ENCODE results near the gene SERPINA4. TPM values are rescaled to one million over a fixed set of nuclear protein-coding genes. Genes with fewer than 3 reads are reported as not detected.

SERPINA4 gene
- total and polyA plus RNA-seq, 2 of the 13 experiments (the other 11 are each of a cell fraction or from before 2014, with no cell fraction given) = 39.1 to 57.8 TPM

GRCh38 chr14:94581127-94581999, 20.1 kb downstream of the SERPINA4 start, which contains the start of gene SERPINA5 (continued):
- TF ChIP-seq BCLAF1 (IDR thresholded peaks at IDR 0.05) = no peak
- no peak for TF ChIP-seq ATM (IDR thresholded peaks at IDR 0.05; ENCODE audit: borderline replicate concordance)
- TF ChIP-seq ETS1 (CRISPR knock-in tag; IDR thresholded peaks at IDR 0.05) = no peak
- TF ChIP-seq ZNF343 (CRISPR knock-in tag; IDR thresholded peaks at IDR 0.05) = 0 out of 2 replicates have a peak, but pooled peaks have one; percentile 57
- peak; percentile 33 for TF ChIP-seq ZEB1 (IDR thresholded peaks at IDR 0.05; ENCODE audit: insufficient replicate concordance, low read depth)
- TF ChIP-seq MAZ (IDR thresholded peaks at IDR 0.05; ENCODE audit: borderline replicate concordance, low read depth, low read length) = peak; percentile 26; the same call in 1 of the 2 replicates
- TF ChIP-seq MAZ (CRISPR knock-in tag; IDR thresholded peaks at IDR 0.05; ENCODE audit: low read depth) = peak; percentile 60; the same call in 1 of the 2 replicates
- no peak for TF ChIP-seq ATF7-NPFF (CRISPR knock-in tag; IDR thresholded peaks at IDR 0.05; ENCODE audit: low read depth)
- peak; percentile 9; the same call in 1 of the 2 replicates for TF ChIP-seq ISL2 (CRISPR knock-in tag; IDR thresholded peaks at IDR 0.05)
- TF ChIP-seq UBTF (CRISPR knock-in tag; IDR thresholded peaks at IDR 0.05) = no peak; the same call in 1 of the 2 replicates
- TF ChIP-seq SAP130 (CRISPR knock-in tag; IDR thresholded peaks at IDR 0.05; ENCODE audit: low read depth) = peak; percentile 85
- TF ChIP-seq SMAD9 (CRISPR knock-in tag; IDR thresholded peaks at IDR 0.05) = peak; percentile 55; the same call in 1 of the 2 replicates
- TF ChIP-seq ZNF337 (CRISPR knock-in tag; IDR thresholded peaks at IDR 0.05; ENCODE audit: borderline replicate concordance, low read depth) = peak; percentile 53; the same call in 1 of the 2 replicates
- 0 out of 2 replicates have a peak, but pooled peaks have one; percentile 37 for TF ChIP-seq KDM4B (CRISPR knock-in tag; IDR thresholded peaks at IDR 0.05)
- peak; percentile 47; the same call in 1 of the 2 replicates for TF ChIP-seq ZFP36L2 (CRISPR knock-in tag; IDR thresholded peaks at IDR 0.05)
- peak; percentile 84; the same call in 1 of the 2 replicates for TF ChIP-seq TSC22D2 (CRISPR knock-in tag; IDR thresholded peaks at IDR 0.05; ENCODE audit: borderline replicate concordance)
- peak; percentile 71 for TF ChIP-seq SALL1 (CRISPR knock-in tag; IDR thresholded peaks at IDR 0.05)
- TF ChIP-seq CHD4 (IDR thresholded peaks at IDR 0.05; ENCODE audit: borderline replicate concordance, low read length) = 0 out of 2 replicates have a peak, but pooled peaks have one; percentile 44
- TF ChIP-seq DR1 (CRISPR knock-in tag; IDR thresholded peaks at IDR 0.05) = 0 out of 2 replicates have a peak, but pooled peaks have one; percentile 57
- TF ChIP-seq CENPX (CRISPR knock-in tag; IDR thresholded peaks at IDR 0.05) = no peak
- peak; percentile 54; the same call in 1 of the 2 replicates for TF ChIP-seq ZNF7 (CRISPR knock-in tag; IDR thresholded peaks at IDR 0.05)
- TF ChIP-seq ZNF446 (CRISPR knock-in tag; IDR thresholded peaks at IDR 0.05) = no peak

Measured in HepG2 (cell line).